Measurements from ENCODE around the gene ANKS1A. TPM values are rescaled to one million over a fixed set of nuclear protein-coding genes. Genes with fewer than 3 reads are reported as not detected.

Gene ANKS1A
- total RNA-seq, 1 donor: 7.2 TPM

- TF ChIP-seq, protein P1, sequence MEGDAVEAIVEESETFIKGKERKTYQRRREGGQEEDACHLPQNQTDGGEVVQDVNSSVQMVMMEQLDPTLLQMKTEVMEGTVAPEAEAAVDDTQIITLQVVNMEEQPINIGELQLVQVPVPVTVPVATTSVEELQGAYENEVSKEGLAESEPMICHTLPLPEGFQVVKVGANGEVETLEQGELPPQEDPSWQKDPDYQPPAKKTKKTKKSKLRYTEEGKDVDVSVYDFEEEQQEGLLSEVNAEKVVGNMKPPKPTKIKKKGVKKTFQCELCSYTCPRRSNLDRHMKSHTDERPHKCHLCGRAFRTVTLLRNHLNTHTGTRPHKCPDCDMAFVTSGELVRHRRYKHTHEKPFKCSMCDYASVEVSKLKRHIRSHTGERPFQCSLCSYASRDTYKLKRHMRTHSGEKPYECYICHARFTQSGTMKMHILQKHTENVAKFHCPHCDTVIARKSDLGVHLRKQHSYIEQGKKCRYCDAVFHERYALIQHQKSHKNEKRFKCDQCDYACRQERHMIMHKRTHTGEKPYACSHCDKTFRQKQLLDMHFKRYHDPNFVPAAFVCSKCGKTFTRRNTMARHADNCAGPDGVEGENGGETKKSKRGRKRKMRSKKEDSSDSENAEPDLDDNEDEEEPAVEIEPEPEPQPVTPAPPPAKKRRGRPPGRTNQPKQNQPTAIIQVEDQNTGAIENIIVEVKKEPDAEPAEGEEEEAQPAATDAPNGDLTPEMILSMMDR (IDR thresholded peaks at IDR 0.05; ENCODE audit: extremely low read depth, low read depth, low read length): no peak
- H3K4me3 ChIP-seq (ENCODE audit: insufficient read depth, low read length): no peak overlapping the region
- H2AFZ ChIP-seq (ENCODE audit: low read length): no peak overlapping the region
- H3K79me2 ChIP-seq (ENCODE audit: insufficient read depth, low read length): no peaks in the 10 kb centered on the region
- no peak for DNase-seq (ENCODE audit: insufficient read length, low spot score, missing footprints)
- H3K4me1 ChIP-seq (ENCODE audit: insufficient read depth, low read length): peaks cover 51% of the 10 kb centered on the region
- no peak overlapping the region for H3K4me2 ChIP-seq (ENCODE audit: insufficient read depth, low read length)
- no peaks in the 10 kb centered on the region for H4K20me1 ChIP-seq (ENCODE audit: insufficient read depth, low read length)
- H3K27ac ChIP-seq (ENCODE audit: low read depth, low read length): no peak overlapping the region
- no peaks in the 10 kb centered on the region for H3K9me3 ChIP-seq (ENCODE audit: low read depth, low read length)
- H3K36me3 ChIP-seq (ENCODE audit: insufficient read depth, low read length): no peaks in the 10 kb centered on the region
- no peaks in the 10 kb centered on the region for H3K27me3 ChIP-seq (ENCODE audit: insufficient read depth, low read length)
These were observed 201.7 kb downstream of the ANKS1A start for GRCh38 chr6:35090734-35091133.

DNA sequence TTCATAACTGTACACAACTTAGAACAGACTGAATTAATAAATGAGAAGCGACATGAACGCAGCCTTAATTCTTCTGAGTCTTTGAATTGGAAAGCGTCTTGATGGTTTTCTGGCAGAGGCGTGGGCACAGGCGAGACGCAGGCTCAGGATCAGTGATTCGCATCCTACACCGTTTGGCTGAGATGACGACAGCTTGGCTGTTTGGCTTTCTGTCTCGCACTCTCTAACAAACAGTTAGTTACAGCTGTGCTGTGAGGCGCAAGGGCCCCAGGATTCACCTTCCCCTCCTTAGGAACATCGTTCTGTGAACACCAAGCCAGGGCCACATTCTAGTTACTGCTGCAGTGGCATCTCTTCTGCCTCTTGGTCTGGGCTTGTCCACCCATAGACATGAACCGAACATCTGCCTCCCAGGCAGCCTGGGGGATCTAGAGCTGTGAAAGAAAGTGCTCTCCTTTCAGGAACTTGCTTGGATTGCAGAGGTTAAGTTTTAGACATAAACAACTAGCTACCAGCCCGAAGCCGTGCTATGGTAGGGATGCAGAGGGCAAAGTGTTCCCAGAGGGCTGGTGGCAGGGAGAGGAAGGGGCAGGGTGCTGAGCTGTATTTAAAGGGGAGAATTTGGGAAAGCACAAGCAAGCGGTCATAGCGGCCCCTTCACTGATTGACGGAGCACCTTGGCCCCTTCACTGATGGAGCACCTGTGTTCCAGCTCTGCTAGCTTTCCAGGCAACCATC is 202.5 kb downstream of the ANKS1A start:
- Histone ChIP-seq H3K36me3 (ENCODE audit: insufficient read depth, low read length) (no peaks in the 10 kb centered on the region), H2AFZ (ENCODE audit: low read length) (peak overlapping the region; percentile 20), H3K79me2 (ENCODE audit: insufficient read depth, low read length) (no peaks in the 10 kb centered on the region), H3K27ac (ENCODE audit: low read depth, low read length) (no peak overlapping the region), H3K4me3 (ENCODE audit: insufficient read depth, low read length) (no peak overlapping the region), H3K27me3 (ENCODE audit: insufficient read depth, low read length) (no peaks in the 10 kb centered on the region), H3K9me3 (ENCODE audit: low read depth, low read length) (no peaks in the 10 kb centered on the region), H4K20me1 (ENCODE audit: insufficient read depth, low read length) (no peaks in the 10 kb centered on the region), H3K4me2 (ENCODE audit: insufficient read depth, low read length) (peak overlapping the region; percentile 18), H3K4me1 (ENCODE audit: insufficient read depth, low read length) (peaks cover 59% of the 10 kb centered on the region)
- DNase-seq (ENCODE audit: insufficient read length, low spot score, missing footprints): peak; percentile 66
- TF ChIP-seq, protein P1 (IDR thresholded peaks at IDR 0.05; ENCODE audit: extremely low read depth, low read depth, low read length): no peak

DNA sequence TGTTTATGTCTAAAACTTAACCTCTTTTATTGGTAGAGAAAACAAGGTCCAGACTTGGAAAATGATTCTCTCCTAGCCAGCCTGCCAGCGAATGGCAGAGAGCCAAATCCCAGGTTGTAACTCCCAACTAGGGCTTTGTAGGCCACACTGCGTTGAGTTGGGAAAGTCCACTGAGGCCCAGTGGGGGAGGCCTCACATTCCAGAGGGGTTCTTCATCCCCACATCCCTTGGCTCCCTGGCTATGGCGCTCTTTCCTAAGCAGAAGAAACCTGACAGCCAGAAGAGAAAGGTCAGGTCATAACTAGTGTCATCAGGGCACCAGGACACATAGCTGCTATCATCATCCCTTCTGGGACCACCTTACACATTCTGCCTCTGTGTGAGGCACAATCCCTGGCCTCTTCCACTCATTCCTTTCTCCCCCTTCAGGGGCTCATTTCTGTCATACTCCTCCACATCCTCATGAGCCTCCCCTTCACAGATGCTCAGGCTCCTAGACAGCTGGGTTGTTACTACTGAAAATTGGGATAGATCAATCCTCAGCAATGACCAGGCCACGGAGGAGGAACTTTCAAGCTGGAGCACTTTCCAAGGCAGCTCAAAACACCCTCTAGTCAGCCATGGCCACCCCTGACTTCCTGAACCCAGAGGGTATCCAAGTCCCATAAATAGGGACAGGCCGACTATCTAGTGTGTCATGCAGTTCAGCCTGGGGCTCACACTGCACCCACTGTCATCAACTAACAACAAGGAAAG is 203.5 kb downstream of the ANKS1A start:
- TF ChIP-seq, protein P1 (IDR thresholded peaks at IDR 0.05; ENCODE audit: extremely low read depth, low read depth, low read length): no peak
- H3K4me2 ChIP-seq (ENCODE audit: insufficient read depth, low read length): peak overlapping the region; percentile 33
- H3K9me3 ChIP-seq (ENCODE audit: low read depth, low read length): no peaks in the 10 kb centered on the region
- peak; percentile 81 for DNase-seq (ENCODE audit: insufficient read length, low spot score, missing footprints)
- no peaks in the 10 kb centered on the region for H3K79me2 ChIP-seq (ENCODE audit: insufficient read depth, low read length)
- no peaks in the 10 kb centered on the region for H4K20me1 ChIP-seq (ENCODE audit: insufficient read depth, low read length)
- no peak overlapping the region for H2AFZ ChIP-seq (ENCODE audit: low read length)
- peaks cover 65% of the 10 kb centered on the region for H3K4me1 ChIP-seq (ENCODE audit: insufficient read depth, low read length)
- peak overlapping the region; percentile 36 for H3K27ac ChIP-seq (ENCODE audit: low read depth, low read length)
- H3K27me3 ChIP-seq (ENCODE audit: insufficient read depth, low read length): no peaks in the 10 kb centered on the region
- H3K36me3 ChIP-seq (ENCODE audit: insufficient read depth, low read length): no peaks in the 10 kb centered on the region
- H3K4me3 ChIP-seq (ENCODE audit: insufficient read depth, low read length): peak overlapping the region; percentile 8

DNA sequence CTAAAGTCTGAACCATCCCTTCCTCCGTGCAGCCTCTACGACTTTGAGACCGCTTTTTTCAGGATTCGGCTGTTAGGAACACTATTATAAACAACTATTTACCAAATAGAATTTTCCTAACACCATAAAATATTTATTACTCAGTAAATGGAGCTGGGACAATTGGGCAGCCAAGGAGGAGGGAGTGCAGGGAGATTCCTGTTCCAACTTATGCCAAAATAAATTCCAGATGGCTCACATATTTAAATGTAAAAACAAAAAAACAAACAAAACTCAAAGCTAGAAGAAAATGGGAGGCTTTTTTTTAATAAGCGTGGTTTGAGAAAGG is 204.0 kb downstream of the ANKS1A start:
- H4K20me1 ChIP-seq (ENCODE audit: insufficient read depth, low read length): no peaks in the 10 kb centered on the region
- H3K79me2 ChIP-seq (ENCODE audit: insufficient read depth, low read length): no peaks in the 10 kb centered on the region
- TF ChIP-seq, protein P1 (IDR thresholded peaks at IDR 0.05; ENCODE audit: extremely low read depth, low read depth, low read length): no peak
- H3K4me2 ChIP-seq (ENCODE audit: insufficient read depth, low read length): peak overlapping the region; percentile 33
- no peak overlapping the region for H2AFZ ChIP-seq (ENCODE audit: low read length)
- no peaks in the 10 kb centered on the region for H3K9me3 ChIP-seq (ENCODE audit: low read depth, low read length)
- H3K27ac ChIP-seq (ENCODE audit: low read depth, low read length): peak overlapping the region; percentile 36
- no peaks in the 10 kb centered on the region for H3K36me3 ChIP-seq (ENCODE audit: insufficient read depth, low read length)
- DNase-seq (ENCODE audit: insufficient read length, low spot score, missing footprints): peak; percentile 65
- H3K4me1 ChIP-seq (ENCODE audit: insufficient read depth, low read length): peaks cover 65% of the 10 kb centered on the region
- no peaks in the 10 kb centered on the region for H3K27me3 ChIP-seq (ENCODE audit: insufficient read depth, low read length)
- H3K4me3 ChIP-seq (ENCODE audit: insufficient read depth, low read length): no peak overlapping the region

All from osteoblast (primary cell).